Measurements from ENCODE around the gene NNT. TPM values are rescaled to one million over a fixed set of nuclear protein-coding genes. Genes with fewer than 3 reads are reported as not detected.

NNT gene
- total RNA-seq, 2 donors from 2014 or later: 25.1 to 30.1 TPM

DNA sequence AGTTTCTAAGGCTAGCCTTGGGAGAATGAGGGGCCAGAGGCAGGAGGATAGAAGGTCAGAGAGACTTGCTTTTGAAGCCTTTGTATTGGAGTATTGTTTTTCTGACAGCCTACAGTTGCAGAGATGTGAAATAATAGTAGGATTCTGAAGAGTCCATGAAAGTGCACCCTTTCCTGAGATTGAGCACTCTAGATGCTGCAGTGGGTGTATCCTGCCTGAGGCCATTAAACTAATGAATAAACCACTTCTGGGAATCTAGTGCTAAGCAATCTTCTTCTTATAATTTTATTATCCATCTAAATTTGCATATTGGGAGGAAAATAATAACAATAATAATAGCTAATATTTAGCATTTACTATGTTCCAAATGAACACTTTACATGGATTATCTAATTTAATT lies 19.3 kb upstream of the NNT start:
- intact Hi-C loops (cut with DNase I): no loop called here
- Histone ChIP-seq H3K4me1 (no peaks in the 10 kb centered on the region), H3K27me3 (no peaks in the 10 kb centered on the region), H3K27ac (no peak overlapping the region), H3K9me3 (no peaks in the 10 kb centered on the region), H3K4me3 (no peak overlapping the region), H3K36me3 (replicated peaks in 1 of 2; ENCODE audit: insufficient read depth in 1 of 2, low read depth in 2 of 2) (no peaks in the 10 kb centered on the region)
- ATAC-seq: no peak
- no peak for TF ChIP-seq POLR2A (IDR thresholded peaks at IDR 0.05)
- TF ChIP-seq, protein P1, sequence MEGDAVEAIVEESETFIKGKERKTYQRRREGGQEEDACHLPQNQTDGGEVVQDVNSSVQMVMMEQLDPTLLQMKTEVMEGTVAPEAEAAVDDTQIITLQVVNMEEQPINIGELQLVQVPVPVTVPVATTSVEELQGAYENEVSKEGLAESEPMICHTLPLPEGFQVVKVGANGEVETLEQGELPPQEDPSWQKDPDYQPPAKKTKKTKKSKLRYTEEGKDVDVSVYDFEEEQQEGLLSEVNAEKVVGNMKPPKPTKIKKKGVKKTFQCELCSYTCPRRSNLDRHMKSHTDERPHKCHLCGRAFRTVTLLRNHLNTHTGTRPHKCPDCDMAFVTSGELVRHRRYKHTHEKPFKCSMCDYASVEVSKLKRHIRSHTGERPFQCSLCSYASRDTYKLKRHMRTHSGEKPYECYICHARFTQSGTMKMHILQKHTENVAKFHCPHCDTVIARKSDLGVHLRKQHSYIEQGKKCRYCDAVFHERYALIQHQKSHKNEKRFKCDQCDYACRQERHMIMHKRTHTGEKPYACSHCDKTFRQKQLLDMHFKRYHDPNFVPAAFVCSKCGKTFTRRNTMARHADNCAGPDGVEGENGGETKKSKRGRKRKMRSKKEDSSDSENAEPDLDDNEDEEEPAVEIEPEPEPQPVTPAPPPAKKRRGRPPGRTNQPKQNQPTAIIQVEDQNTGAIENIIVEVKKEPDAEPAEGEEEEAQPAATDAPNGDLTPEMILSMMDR (IDR thresholded peaks at IDR 0.05): no peak
- DNase-seq: no peak

DNA sequence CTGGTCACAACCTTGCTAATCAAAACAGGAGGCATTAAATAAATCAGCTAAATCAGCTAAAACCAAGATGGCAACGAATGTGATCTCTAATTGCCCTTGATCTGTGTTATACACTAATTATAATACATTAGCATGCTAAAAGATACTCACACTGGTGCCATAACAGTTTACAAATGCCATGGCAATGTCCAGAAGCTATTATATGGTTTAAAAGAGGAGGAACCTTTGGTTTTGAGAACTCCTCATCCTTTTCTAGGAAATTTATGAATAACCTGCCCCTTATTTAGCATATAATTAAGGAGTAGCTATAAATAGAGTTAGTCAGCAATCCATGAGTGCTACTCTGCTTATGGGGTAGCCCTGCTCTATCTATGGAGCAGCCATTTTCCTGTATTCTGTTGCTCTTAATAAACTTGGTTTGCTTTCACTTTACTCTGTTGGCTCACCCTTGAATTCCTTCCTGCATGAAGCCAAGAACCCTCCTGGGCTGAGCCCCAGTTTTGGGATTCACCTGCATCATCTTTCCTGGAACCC lies 18.7 kb upstream of the NNT start:
- WGBS, 2 donors: 73 to 78% methylated on average over 1 of the region's 1 CpG
- H3K27ac ChIP-seq: no peak overlapping the region
- H3K9me3 ChIP-seq: no peaks in the 10 kb centered on the region
- DNase-seq: no peak
- no peak for TF ChIP-seq POLR2A (IDR thresholded peaks at IDR 0.05)
- TF ChIP-seq, protein P1 (IDR thresholded peaks at IDR 0.05): no peak
- H3K4me3 ChIP-seq: no peak overlapping the region
- no peaks in the 10 kb centered on the region for H3K36me3 ChIP-seq (replicated peaks in 1 of 2; ENCODE audit: insufficient read depth in 1 of 2, low read depth in 2 of 2)
- intact Hi-C loops (cut with DNase I): no loop called here
- H3K27me3 ChIP-seq: no peaks in the 10 kb centered on the region
- no peaks in the 10 kb centered on the region for H3K4me1 ChIP-seq
- no peak for ATAC-seq

DNA sequence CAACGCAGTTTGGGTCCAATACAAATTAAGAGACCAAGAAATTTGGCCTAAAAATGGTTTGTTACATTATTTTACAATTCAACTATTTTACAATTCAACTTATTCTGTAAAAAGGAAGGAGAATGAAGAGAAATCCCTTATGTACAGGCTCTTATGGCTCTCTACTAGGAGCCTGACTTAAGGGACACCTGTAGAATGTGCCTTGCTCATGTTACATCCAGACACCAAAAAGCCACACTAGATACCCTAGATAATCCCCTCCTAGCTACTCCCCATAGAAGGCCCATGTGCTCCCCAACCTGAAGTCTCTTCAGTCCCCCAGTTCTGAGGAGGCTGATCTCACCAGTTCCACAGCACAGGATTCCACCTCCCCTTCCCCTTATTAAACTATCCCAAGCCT lies 14.1 kb upstream of the NNT start:
- Histone ChIP-seq H3K4me1 (no peaks in the 10 kb centered on the region), H3K36me3 (replicated peaks in 1 of 2; ENCODE audit: insufficient read depth in 1 of 2, low read depth in 2 of 2) (no peaks in the 10 kb centered on the region), H3K27me3 (no peaks in the 10 kb centered on the region), H3K9me3 (no peaks in the 10 kb centered on the region), H3K27ac (no peak overlapping the region), H3K4me3 (no peak overlapping the region)
- DNase-seq (no peak), ATAC-seq (no peak)
- 44 to 54% methylated on average over 1 of the region's 1 CpG for WGBS, 2 donors
- TF ChIP-seq POLR2A (IDR thresholded peaks at IDR 0.05): no peak
- TF ChIP-seq, protein P1 (IDR thresholded peaks at IDR 0.05): no peak
- intact Hi-C loops (cut with DNase I): no loop called here

DNA sequence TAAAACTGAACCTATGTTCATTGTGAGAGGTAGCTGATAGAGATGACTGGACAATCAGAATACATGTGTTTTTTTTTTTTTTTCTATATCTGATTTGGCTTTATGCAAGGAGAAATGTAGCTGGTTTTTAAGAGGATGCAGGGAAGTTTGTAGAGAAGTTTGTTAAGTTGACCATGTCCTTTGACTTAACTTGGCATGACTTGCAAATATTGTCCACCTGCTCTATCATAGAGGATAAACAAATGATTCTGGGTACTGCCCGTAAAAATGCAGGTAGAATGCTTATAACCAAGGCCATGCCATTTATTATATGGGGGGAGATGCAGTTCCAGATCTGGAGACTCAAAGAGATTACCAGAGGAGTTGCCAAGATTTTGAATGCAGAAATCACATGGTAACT lies 13.7 kb upstream of the NNT start:
- Histone ChIP-seq H3K4me1 (no peaks in the 10 kb centered on the region), H3K4me3 (no peak overlapping the region), H3K27ac (no peak overlapping the region), H3K36me3 (replicated peaks in 1 of 2; ENCODE audit: insufficient read depth in 1 of 2, low read depth in 2 of 2) (no peaks in the 10 kb centered on the region), H3K27me3 (no peaks in the 10 kb centered on the region), H3K9me3 (no peaks in the 10 kb centered on the region)
- no peak for TF ChIP-seq POLR2A (IDR thresholded peaks at IDR 0.05)
- DNase-seq: no peak
- intact Hi-C loops (cut with DNase I): no loop called here
- ATAC-seq: no peak
- WGBS, 2 donors: 43 to 68% methylated on average over 1 of the region's 1 CpG

DNA sequence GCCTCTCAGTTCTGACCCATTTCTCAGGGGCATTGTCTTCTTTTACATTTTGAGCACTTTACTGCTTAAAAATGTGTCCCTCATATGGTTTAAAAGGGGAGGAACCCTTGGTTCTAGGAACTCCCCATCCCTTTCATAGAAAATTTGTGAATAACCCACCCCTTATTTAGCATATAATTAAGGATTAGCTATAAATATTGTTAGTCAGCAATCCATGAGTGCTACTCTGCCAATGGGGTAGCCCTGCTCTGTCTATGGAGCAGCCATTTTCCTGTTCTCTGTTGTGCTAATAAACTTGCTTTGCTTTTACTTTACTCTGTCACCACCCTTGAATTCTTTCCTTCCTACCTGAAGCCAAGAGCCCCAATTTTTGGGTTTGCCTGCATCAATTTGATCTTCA lies 12.3 kb upstream of the NNT start:
- DNase-seq (no peak), ATAC-seq (no peak)
- intact Hi-C loops (cut with DNase I): no loop called here
- Histone ChIP-seq H3K36me3 (replicated peaks in 1 of 2; ENCODE audit: insufficient read depth in 1 of 2, low read depth in 2 of 2) (no peaks in the 10 kb centered on the region), H3K9me3 (no peaks in the 10 kb centered on the region), H3K27me3 (no peaks in the 10 kb centered on the region), H3K27ac (no peak overlapping the region), H3K4me1 (no peaks in the 10 kb centered on the region), H3K4me3 (no peak overlapping the region)
- TF ChIP-seq, protein P1 (IDR thresholded peaks at IDR 0.05): no peak
- TF ChIP-seq POLR2A (IDR thresholded peaks at IDR 0.05): no peak
